Chondrocyte (in vitro differentiated cells): ENCODE measurements around the gene SFXN2. TPM values are rescaled to one million over a fixed set of nuclear protein-coding genes. Genes with fewer than 3 reads are reported as not detected.

Source experiments
- DNase-seq: peaks from one replicate; pipeline ENCODE4 v3.0.0; 2021; ENCODE audit warnings: mixed read lengths, low spot score
- H3K27ac Mint-ChIP-seq: one replicate; pipeline ENCODE4 v1.8.0; 2021; ENCODE audit warnings: mild to moderate bottlenecking, moderate library complexity, mixed read lengths; ENCODE audit not compliant: unreplicated experiment
- H3K27me3 Mint-ChIP-seq: 2 replicates; pipeline ENCODE4 v1.8.0; 2021; ENCODE audit warnings: low read depth, mixed read lengths
- H3K36me3 Mint-ChIP-seq: 2 replicates; pipeline ENCODE4 v1.8.0; 2021; ENCODE audit warnings: low read depth, mixed read lengths
- H3K4me1 Mint-ChIP-seq: 2 replicates; pipeline ENCODE4 v1.8.0; 2021; ENCODE audit warnings: low read depth, mild to moderate bottlenecking, mixed read lengths
- H3K4me3 Mint-ChIP-seq: one replicate; pipeline ENCODE4 v1.8.0; 2021; ENCODE audit warnings: mild to moderate bottlenecking, moderate library complexity, mixed read lengths; ENCODE audit not compliant: unreplicated experiment
- H3K9me3 Mint-ChIP-seq: 2 replicates; pipeline ENCODE4 v1.8.0; 2021; ENCODE audit warnings: low read depth, mixed read lengths
- CTCF ChIP-seq: fragments of 200-600 bp; sonication (generic); IDR thresholded peaks from 2 replicates; pipeline ENCODE4 v1.5.0; 2021; ENCODE audit warnings: antibody characterized with exemption, mild to moderate bottlenecking, moderate library complexity
- total RNA-seq: library from RNA; stranded (reverse); gene quantifications from 3 replicates; pipeline ENCODE4 v1.2.1, GENCODE V29; 2021

SFXN2 gene
- total RNA-seq, 1 donor from 2014 or later, result 4.0 TPM

- Mint-ChIP-seq H3K4me1 (peaks cover 43% of the 10 kb centered on the region), H3K27ac (peak overlapping the region; percentile 95), H3K36me3 (peaks cover 2% of the 10 kb centered on the region), H3K4me3 (peak overlapping the region; percentile 99), H3K9me3 (no peaks in the 10 kb centered on the region), H3K27me3 (no peaks in the 10 kb centered on the region)
- TF ChIP-seq CTCF, result no peak
- no peak for DNase-seq
Measured at GRCh38 chr10:102743078-102743587, 28.7 kb downstream of the SFXN2 start.

- Mint-ChIP-seq H3K4me3 (peak within 1 kb of the TSS; percentile 99), H3K9me3 (no peaks in the 10 kb centered on the region), H3K27me3 (no peaks in the 10 kb centered on the region), H3K36me3 (peaks cover 7% of the 10 kb centered on the region), H3K4me1 (peaks cover 50% of the 10 kb centered on the region), H3K27ac (peak within 1 kb of the TSS; percentile 95)
- no peak for TF ChIP-seq CTCF
- no peak for DNase-seq
Measured at GRCh38 chr10:102743588-102744373, 29.3 kb downstream of the SFXN2 start, which contains the start of gene WBP1L. TSS of gene WBP1L (plus strand) at chr10:102743948. CDS start at chr10:102744054, 106 bp downstream.

GRCh38 chr10:102744374-102745051 lies 30.1 kb downstream of the SFXN2 start:
- no peak for DNase-seq

GRCh38 chr10:102745157-102745556 lies 30.7 kb downstream of the SFXN2 start:
- no peaks in the 10 kb centered on the region for H3K27me3 Mint-ChIP-seq
- TF ChIP-seq CTCF, result no peak
- no peaks in the 10 kb centered on the region for H3K9me3 Mint-ChIP-seq
- peaks cover 8% of the 10 kb centered on the region for H3K36me3 Mint-ChIP-seq
- DNase-seq, result no peak
- peaks cover 46% of the 10 kb centered on the region for H3K4me1 Mint-ChIP-seq
- peak overlapping the region; percentile 99 for H3K4me3 Mint-ChIP-seq
- H3K27ac Mint-ChIP-seq, result peak overlapping the region; percentile 95

More at GRCh38 chr10:102744374-102745051, 30.1 kb downstream of the SFXN2 start:
- TF ChIP-seq CTCF, result no peak
- no peaks in the 10 kb centered on the region for H3K27me3 Mint-ChIP-seq
- H3K9me3 Mint-ChIP-seq, result no peaks in the 10 kb centered on the region
- peak overlapping the region; percentile 95 for H3K27ac Mint-ChIP-seq
- H3K36me3 Mint-ChIP-seq, result peaks cover 8% of the 10 kb centered on the region
- peaks cover 52% of the 10 kb centered on the region for H3K4me1 Mint-ChIP-seq
- H3K4me3 Mint-ChIP-seq, result peak overlapping the region; percentile 99

- no peak for DNase-seq
- no peaks in the 10 kb centered on the region for H3K27me3 Mint-ChIP-seq
- no peak for TF ChIP-seq CTCF
- peak overlapping the region; percentile 13 for H3K4me3 Mint-ChIP-seq
- H3K4me1 Mint-ChIP-seq, result peaks cover 70% of the 10 kb centered on the region
- peaks cover 5% of the 10 kb centered on the region for H3K36me3 Mint-ChIP-seq
- H3K9me3 Mint-ChIP-seq, result no peaks in the 10 kb centered on the region
- H3K27ac Mint-ChIP-seq, result peak overlapping the region; percentile 93
Measured at GRCh38 chr10:102752266-102752930, 38.0 kb downstream of the SFXN2 start.
